H1 (cell line): ENCODE data around the gene MRPL42. TPM values are rescaled to one million over a fixed set of nuclear protein-coding genes. Genes with fewer than 3 reads are reported as not detected.

Experiments used
- ASH2L ChIP-seq: fragments of 200-600, 300-600 bp; sonication (generic); IDR thresholded peaks from one replicate; pipeline ENCODE4 v1.7.1; 2017; ENCODE audit warnings: low read length
- polyA plus RNA-seq, 7 experiments: library from polyadenylated mRNA; depleted of rRNA in 3 of 7; stranded (reverse) in 5 of 7; unstranded in 2 of 7; fragments of >200 nt in 5 of 7; fragments of 200-250 nt in 2 of 7; gene quantifications; 1 replicate in 5 of 7; 2 replicates in 1 of 7; 4 replicates in 1 of 7; pipeline versions ENCODE4 v1.2.1 to v1.2.3, GENCODE V29; 2011 to 2013; ENCODE audit warnings: missing spikeins in 2 of 7, mixed read lengths in 2 of 7
- total RNA-seq: library from RNA; stranded (reverse); fragmentation: NEBNext Ultra II Directional; extraction: Animal tissue kit (Norgen Biotek cat#: 25700); gene quantifications from 2 replicates; pipeline ENCODE4 v1.2.1, GENCODE V29; 2021
- TF ChIP-seq, protein P1 (sequence below): fragments of 300-600 bp; sonication (generic); IDR thresholded peaks from 2 replicates; pipeline ENCODE4 v1.7.1; 2012; ENCODE audit warnings: low read length, moderate library complexity, mild to moderate bottlenecking, inconsistent platforms; ENCODE audit not compliant: insufficient replicate concordance

MRPL42 gene
- total and polyA plus RNA-seq, 2 of the 8 experiments (the other 6 are each of a cell fraction or from before 2014, with no cell fraction given), result 110 to 176 TPM

DNA sequence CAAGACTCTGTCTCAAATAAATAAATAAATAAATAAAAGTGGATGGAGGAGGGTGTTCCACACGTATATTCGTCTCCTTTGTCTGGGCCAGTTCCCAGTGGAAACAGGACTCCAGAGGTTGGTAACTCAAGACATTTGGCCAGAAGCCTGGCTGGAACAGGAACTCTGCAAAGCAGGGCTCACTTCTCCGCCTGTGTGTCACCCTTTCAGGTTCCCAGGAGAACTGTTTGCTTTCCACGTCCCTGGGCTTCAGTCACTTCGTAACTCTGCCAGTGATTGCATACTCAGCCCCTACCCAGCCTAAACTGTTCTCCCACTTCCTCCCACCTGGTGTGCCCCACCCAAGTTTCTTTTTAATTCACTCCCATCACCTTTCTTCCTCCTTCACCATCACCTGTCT, 18.5 kb upstream of the MRPL42 start (continued):
- TF ChIP-seq, protein P1, sequence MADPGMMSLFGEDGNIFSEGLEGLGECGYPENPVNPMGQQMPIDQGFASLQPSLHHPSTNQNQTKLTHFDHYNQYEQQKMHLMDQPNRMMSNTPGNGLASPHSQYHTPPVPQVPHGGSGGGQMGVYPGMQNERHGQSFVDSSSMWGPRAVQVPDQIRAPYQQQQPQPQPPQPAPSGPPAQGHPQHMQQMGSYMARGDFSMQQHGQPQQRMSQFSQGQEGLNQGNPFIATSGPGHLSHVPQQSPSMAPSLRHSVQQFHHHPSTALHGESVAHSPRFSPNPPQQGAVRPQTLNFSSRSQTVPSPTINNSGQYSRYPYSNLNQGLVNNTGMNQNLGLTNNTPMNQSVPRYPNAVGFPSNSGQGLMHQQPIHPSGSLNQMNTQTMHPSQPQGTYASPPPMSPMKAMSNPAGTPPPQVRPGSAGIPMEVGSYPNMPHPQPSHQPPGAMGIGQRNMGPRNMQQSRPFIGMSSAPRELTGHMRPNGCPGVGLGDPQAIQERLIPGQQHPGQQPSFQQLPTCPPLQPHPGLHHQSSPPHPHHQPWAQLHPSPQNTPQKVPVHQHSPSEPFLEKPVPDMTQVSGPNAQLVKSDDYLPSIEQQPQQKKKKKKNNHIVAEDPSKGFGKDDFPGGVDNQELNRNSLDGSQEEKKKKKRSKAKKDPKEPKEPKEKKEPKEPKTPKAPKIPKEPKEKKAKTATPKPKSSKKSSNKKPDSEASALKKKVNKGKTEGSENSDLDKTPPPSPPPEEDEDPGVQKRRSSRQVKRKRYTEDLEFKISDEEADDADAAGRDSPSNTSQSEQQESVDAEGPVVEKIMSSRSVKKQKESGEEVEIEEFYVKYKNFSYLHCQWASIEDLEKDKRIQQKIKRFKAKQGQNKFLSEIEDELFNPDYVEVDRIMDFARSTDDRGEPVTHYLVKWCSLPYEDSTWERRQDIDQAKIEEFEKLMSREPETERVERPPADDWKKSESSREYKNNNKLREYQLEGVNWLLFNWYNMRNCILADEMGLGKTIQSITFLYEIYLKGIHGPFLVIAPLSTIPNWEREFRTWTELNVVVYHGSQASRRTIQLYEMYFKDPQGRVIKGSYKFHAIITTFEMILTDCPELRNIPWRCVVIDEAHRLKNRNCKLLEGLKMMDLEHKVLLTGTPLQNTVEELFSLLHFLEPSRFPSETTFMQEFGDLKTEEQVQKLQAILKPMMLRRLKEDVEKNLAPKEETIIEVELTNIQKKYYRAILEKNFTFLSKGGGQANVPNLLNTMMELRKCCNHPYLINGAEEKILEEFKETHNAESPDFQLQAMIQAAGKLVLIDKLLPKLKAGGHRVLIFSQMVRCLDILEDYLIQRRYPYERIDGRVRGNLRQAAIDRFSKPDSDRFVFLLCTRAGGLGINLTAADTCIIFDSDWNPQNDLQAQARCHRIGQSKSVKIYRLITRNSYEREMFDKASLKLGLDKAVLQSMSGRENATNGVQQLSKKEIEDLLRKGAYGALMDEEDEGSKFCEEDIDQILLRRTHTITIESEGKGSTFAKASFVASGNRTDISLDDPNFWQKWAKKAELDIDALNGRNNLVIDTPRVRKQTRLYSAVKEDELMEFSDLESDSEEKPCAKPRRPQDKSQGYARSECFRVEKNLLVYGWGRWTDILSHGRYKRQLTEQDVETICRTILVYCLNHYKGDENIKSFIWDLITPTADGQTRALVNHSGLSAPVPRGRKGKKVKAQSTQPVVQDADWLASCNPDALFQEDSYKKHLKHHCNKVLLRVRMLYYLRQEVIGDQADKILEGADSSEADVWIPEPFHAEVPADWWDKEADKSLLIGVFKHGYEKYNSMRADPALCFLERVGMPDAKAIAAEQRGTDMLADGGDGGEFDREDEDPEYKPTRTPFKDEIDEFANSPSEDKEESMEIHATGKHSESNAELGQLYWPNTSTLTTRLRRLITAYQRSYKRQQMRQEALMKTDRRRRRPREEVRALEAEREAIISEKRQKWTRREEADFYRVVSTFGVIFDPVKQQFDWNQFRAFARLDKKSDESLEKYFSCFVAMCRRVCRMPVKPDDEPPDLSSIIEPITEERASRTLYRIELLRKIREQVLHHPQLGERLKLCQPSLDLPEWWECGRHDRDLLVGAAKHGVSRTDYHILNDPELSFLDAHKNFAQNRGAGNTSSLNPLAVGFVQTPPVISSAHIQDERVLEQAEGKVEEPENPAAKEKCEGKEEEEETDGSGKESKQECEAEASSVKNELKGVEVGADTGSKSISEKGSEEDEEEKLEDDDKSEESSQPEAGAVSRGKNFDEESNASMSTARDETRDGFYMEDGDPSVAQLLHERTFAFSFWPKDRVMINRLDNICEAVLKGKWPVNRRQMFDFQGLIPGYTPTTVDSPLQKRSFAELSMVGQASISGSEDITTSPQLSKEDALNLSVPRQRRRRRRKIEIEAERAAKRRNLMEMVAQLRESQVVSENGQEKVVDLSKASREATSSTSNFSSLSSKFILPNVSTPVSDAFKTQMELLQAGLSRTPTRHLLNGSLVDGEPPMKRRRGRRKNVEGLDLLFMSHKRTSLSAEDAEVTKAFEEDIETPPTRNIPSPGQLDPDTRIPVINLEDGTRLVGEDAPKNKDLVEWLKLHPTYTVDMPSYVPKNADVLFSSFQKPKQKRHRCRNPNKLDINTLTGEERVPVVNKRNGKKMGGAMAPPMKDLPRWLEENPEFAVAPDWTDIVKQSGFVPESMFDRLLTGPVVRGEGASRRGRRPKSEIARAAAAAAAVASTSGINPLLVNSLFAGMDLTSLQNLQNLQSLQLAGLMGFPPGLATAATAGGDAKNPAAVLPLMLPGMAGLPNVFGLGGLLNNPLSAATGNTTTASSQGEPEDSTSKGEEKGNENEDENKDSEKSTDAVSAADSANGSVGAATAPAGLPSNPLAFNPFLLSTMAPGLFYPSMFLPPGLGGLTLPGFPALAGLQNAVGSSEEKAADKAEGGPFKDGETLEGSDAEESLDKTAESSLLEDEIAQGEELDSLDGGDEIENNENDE, result no peak
- TF ChIP-seq ASH2L, result no peak
